GM21526 (cell line): ENCODE data around the gene ATP2C2.
"Not testable (repeated sequence)": the region's sequence is repeated elsewhere in the genome, so short reads cannot be mapped to it uniquely, and the experiment has no call there.

ENCODE experiments used
- ATAC-seq: cut with Tn5 transposase; IDR thresholded peaks from one replicate; pipeline ENCODE4 v1.9.1; 2021; ENCODE audit warnings: moderate library complexity; ENCODE audit not compliant: unreplicated experiment, low FRiP score

Gene ATP2C2, protein sequence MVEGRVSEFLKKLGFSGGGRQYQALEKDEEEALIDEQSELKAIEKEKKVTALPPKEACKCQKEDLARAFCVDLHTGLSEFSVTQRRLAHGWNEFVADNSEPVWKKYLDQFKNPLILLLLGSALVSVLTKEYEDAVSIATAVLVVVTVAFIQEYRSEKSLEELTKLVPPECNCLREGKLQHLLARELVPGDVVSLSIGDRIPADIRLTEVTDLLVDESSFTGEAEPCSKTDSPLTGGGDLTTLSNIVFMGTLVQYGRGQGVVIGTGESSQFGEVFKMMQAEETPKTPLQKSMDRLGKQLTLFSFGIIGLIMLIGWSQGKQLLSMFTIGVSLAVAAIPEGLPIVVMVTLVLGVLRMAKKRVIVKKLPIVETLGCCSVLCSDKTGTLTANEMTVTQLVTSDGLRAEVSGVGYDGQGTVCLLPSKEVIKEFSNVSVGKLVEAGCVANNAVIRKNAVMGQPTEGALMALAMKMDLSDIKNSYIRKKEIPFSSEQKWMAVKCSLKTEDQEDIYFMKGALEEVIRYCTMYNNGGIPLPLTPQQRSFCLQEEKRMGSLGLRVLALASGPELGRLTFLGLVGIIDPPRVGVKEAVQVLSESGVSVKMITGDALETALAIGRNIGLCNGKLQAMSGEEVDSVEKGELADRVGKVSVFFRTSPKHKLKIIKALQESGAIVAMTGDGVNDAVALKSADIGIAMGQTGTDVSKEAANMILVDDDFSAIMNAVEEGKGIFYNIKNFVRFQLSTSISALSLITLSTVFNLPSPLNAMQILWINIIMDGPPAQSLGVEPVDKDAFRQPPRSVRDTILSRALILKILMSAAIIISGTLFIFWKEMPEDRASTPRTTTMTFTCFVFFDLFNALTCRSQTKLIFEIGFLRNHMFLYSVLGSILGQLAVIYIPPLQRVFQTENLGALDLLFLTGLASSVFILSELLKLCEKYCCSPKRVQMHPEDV

DNA sequence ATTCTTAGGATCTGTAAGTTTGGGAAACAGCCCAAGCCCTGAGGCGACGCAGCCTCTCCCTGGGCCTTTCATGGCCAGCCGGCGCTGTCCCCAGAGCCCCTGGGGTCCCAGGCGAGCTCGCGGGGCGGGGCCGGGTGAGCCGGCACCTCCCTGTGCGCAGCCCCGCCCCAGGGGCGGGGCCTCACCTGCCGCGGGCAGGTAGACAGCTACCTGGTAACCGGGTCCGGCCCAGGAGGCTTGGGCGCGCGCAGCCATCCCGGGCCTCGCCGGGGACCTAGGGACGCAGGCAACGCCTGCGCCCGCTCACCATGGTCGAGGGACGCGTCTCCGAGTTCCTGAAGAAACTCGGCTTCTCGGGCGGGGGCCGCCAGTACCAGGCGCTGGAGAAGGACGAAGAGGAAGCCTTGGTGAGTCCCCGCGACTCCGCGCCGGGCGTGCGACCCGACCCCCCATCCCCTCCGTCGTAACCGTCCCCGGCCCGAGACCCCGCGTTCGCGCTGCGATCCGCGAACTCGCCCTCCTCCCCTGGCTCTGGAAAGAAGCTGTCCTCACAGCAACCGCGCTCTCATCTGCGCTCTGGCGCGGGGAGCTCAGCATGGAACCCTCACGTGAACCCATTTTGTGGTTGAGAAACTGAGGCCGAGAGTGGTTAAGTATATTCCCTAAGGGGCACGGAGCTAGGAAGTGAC is at the start of gene ATP2C2:
ATP2C2 (plus strand) TSS at position 231 of the 689 bp plus-strand sequence; CDS start at position 309, 78 bp downstream.
- no peak for ATAC-seq

DNA sequence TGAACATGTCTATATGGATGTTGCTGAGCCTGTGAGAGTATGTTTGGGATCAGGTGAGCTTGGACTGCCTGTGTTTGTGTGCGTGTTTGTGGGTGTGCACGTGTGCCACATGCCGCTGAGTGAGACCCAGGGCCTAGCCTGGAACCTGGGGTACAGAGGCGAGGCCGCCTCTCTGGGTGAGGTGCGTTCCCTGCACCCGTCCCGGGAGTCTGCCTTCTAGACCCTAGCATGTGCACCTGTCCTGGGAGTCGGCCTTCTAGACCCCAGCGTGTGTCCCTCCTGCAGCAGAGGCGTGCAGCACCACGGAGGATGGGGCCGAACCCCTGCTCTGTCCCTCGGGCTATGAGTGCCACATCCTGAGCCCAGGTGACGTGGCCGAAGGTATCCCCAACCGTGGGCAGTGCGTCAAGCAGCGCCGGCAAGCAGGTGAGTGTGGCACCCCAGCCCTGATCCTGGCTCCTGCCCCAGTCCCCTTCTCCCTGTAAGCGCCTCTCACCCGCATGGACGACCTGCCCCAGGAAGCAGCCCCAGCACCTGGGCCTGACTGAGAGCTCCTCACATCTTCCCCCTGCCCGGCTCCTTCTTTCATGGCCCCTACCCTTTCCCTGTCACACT is 49.1 kb upstream of the ATP2C2 start:
- no peak for ATAC-seq

DNA sequence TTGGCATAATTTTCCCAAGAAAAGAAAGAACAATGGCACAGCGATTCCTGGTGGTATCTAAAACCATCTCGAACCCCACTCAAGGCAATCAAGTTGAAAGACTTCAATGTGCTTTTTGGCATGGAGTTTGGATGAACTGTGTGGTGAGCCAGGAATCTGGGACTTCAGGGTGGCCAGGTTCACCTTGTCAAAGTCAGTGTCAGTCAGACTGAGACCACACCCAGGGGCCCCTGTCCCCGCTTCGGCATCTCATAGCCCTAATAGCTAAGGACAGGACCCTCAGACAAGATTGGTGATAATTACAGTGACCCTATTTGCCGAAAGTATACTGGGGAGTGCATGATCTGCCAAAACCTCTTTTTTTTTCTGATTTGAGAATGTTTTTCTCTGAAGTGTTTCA is 47.8 kb upstream of the ATP2C2 start:
- ATAC-seq: no peak

DNA sequence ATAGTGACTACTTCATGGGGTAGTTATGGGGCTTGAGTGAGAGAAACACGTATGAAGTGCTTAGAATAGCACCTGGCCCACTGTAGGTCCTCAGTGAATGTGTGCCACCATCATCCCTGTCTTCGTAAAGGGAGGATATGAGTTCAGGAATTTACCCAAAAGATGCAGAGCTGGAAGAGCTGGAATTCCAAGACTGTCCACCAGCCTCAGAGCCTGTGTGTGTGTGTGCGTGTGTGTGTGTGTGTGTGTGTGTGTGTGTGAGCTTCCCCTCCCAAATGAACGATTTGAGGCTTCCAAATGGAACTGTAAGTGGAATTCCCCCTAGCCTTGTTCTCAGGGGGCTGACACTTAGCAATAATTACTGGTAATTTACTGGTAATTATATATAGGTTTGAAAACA is 46.4 kb upstream of the ATP2C2 start:
- ATAC-seq: no peak

DNA sequence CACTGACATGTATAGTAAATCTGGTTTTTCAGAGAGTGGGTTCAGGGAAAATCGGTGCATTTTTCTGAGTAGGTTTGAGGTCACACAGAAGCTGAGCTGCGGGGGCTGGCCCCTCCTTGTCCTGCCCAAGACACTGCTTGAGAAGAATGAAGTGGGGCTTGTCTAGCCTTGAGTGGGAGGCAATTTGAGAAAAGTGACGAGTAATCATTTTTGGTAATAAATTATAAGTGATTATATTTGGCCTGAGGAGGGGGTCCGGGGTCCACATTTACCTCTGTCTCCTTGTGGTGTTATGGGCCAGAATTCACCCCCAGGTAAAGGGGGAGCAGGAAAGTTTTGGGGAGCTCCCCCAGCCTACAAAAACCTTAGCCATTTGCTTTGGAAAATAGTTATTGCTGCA is 45.6 kb upstream of the ATP2C2 start:
- no peak for ATAC-seq

DNA sequence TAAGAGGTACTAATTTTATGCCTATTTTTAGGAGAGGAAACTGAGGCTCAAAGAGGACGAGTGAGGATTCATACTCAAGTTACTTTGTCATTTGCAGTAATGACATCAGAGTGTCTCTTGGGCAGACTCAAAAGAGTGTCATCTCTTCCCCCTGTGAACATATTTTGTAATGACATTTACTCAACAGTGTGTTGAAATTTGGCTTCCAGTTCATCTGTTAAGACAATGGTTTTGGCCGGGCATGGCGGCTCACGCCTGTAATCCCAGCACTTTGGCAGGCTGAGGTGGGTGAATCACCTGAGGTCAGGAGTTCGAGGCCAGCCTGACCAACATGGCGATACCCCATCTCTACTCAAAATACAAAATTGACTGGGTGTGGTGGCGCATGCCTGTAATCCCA is 44.7 kb upstream of the ATP2C2 start:
- ATAC-seq: no peak

DNA sequence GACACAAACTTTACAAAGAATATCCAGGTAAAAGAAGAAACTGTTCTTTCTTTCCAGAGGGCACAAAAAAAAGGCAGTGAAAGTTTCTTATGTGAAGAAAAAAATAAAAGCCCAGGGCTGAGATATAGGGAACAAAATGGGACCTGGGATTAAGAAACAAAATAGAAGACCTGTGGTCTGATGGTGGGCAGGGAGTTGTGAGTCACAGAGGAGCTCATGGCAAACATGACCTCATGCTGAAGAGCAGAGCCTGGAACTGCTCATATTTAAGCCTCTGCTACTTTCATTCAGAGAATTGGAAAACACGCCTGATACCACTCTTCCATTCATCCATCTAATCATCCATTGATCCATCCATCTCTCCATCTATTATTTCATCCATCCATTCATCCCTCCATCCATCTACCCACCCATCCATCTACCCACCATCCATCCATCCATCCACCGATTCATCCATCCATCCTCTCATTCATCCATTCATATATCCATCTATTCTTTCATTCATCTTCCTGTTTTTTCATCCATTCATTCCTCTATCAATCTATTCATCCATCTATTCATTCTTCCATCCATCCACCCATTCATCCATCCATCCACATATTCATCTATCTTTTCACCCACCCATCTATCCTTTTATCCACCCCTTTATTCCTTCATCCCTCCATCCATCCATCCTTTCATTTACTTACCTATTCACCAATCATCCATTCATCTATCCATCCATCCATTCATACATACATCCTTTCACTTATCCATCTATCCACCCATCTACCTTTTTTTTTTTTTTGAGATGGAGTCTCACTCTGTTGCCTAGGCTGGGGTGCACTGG is 43.7 kb upstream of the ATP2C2 start:
- ATAC-seq: no peak

DNA sequence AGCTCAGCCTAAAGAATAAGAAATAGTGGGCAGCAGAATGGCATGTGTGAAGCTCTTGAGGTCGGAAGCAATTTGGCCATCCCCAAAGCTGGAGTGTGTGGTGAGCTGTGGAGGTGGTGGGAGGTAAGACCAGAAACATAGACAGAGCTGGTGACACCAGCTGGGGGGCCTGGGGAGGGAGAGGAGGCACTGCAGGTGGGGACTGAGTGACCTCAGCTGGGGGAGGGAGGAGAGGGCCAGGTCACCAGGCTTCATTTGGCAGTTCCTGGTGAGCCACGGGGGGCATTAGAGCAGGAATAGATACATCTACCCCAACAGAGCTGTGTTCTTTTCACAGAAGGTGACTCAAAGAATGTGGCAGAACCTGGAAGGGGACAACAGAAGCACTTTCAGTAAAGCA is 41.8 kb upstream of the ATP2C2 start:
- no peak for ATAC-seq

DNA sequence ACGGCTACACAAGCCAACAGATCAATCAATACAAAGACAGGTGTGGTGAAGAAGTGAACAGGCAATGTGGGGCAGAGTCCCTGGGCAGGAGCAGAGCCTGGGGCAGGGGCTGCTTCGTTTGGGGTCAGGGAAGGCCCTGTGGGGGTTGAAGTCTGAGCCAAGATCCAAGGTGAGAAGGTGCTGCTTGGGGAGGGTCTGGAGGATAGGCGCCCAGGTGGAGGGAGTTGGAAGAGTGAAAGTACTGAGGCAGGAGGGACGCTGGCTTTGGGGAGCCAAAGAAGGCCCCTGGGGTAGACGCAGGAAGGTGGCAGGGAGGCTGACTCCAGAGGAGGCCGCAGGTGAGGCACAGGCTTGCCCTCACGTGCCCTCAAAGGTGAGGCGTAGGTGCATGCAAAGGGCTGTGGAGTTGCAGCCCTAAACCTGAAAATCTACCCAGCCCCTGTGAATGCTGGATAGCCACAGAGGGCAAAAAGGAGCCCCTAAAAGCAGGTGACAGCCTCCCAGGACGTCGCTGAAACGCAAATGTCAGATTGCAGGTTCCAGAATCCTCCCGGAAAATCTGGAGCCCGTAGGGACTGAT is 40.3 kb upstream of the ATP2C2 start:
- no peak for ATAC-seq

DNA sequence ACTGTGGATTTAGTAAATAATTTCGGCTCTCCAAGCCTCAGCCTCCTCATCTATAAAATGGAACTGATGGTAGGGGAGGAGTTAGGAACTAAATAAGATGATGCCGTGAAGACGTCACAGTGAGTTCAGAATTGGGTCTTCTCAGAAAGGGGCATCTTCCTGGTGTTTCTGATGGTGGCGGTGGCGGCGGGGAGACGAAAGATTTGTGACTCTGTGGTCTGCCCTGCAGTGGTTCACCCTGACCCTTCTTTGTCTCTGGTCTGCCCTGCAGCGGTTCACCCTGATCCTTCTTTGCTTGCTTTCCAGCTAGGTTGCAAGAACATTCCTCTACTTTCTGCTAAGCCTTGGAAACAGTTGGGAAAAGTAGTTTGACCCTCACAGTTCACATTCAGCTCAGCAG is 39.3 kb upstream of the ATP2C2 start:
- no peak for ATAC-seq

DNA sequence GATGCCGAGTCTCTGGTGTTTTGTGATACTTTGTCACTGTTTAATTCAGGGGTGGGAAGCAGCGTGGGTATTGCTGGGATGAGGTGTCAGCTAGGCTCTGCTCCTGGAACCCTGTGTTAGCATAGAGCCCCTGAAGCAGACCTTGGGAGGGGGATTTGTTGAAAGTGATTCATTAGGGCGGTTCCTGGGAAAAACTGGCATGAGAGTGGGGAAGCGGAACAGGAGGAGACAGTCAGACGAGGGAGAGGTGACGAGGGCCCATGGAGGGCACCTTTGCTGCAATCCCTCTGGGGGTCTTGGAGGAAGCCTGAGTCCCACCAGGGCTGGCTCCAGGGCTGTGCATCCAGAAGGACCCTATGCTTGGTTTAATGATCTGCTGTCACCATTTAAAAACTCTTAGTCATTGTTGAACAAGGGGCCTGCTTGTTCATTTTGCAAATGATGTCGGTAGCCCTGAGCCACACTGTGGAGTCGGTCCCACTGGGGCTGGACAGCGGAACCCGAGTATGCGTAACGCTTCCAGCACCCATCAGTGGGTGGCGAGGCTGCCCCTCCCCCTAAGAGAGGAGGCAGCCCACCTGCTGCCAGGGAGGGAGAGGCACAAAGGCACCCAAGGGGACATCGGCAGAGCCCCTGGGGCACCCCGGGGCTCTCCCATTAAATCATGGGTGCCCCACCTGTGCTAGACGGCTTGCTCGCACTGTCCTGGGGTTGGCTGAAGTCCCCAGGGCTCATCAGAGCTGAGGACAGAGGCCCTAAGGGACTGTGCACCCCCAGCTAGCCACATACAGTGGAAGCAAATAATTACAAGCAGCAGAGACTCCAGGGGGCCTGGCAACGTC is 38.3 kb upstream of the ATP2C2 start:
- no peak for ATAC-seq

DNA sequence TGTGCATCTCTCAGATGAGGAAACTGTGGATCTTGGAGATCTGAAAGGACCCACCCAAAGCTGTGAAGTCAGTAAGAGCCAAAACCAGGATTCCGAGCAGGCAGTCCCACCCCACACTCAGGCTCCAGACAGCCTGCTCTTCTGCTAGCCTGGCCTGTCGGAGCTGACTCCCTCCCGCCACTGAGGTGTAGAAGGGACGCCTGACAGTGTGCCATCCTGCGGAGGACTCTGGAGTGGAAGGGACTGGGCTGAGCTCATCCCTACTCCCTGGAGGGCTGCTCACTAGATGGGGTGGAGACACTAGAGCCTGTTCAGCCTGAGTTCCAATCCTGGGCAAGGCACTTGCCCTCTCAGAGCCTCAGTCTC is 37.7 kb upstream of the ATP2C2 start:
- no peak for ATAC-seq

DNA sequence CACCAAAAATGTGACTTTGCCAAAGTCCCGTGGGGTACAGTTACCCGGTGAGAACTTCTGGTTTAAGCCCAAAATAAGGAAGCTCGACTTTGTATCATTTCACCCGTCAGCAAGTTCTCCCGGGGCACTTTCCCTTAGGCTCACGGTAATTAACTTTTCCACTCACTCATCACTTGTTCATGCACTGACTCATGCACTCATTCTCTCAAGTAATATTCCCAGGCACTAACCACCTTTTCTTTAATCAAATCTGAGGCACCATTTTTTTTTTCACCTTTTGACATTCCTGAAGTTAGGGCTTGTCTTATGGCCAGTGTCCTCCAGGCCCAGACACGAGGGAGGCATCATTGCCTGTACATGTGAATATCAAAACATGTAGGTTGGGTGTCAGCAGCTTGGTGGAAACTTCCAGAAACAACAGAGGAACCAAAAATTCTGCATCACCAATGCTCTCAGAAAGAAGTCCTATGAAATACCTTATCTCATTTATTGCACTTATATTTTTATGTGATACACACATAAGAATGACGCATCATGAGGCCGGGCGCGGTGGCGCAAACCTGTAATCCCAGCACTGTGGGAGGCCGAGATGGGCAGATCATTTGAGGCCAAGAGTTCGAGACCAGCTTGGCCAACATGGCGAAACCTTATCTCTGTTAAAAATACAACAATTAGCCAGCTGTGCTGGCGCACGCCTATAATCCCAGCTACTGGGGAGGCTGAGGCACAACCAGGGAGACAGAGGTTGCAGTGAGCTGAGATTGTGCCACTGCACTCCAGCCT is 36.1 kb upstream of the ATP2C2 start:
- ATAC-seq: no peak

DNA sequence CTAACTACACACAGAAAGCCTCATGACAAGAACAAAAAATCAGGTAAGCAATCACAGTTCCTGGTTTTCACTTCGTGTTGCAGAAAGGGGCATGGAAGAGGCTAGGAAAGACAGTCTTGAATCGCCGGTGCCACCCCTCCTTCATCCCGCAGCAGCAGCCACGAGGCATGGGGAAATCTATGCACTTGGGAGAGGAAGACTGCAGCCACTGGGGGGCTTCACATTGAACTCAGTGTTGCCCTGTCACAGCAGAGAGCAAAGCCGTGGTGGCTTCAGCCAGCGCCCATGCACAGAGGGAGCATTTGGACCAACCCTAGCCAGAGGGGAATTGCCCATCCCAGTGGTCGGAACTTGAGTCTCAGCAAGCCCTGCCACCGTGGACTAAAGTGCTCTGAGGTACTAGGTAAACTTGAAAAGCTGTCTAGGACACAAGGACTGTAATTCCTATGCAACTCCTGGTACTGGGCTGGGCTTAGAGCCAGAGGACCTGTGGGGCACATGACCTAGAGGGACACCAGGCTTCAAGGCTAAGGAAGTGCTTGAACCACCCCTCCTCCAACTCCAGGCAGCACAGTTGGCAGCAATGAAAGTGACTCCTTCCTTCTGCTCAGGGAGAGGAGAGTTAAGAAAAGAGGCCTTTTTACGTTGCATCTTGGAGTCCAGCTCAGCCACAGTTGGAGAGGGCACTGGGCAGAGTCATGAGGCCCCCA is 35.2 kb upstream of the ATP2C2 start:
- ATAC-seq: no peak

DNA sequence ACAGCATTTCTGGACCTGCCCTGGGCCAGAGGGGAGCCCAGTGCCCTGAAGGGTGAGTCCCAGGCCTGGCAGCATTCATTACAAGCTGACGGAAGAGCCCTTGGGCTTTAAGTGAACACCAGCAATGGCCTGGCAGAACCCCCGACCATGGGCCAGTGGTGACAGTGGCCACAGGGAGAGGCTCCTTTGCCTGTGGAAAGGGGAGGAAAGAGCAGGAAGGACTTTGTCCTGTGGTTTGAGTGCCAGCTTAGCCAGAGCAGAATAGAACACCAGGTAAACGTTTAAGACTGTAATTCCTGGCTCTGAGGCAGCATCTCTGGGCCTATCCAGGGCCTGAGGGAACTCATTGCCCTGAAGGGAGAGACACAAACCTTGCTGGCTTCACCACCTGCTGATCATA is 34.3 kb upstream of the ATP2C2 start:
- ATAC-seq: no peak

DNA sequence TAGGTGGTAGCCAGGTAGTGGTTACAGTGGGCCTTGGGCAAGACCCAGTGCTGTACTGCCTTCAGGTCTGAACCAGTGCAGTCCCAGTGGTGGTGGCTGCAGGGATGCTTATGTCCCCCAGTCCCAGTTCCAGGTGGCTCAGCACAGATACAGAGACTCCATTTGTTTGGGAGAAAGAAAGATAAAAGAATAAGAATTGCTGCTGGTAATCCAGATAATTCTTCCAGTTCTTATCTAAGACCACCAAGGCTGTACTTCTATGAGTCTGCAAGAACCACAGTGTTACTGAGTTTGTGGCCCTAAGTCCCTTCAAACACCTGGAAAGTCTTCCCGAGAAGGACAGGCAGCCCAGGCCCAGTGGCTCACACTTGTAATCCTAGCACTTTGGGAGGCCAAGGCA is 33.9 kb upstream of the ATP2C2 start:
- ATAC-seq: no peak

DNA sequence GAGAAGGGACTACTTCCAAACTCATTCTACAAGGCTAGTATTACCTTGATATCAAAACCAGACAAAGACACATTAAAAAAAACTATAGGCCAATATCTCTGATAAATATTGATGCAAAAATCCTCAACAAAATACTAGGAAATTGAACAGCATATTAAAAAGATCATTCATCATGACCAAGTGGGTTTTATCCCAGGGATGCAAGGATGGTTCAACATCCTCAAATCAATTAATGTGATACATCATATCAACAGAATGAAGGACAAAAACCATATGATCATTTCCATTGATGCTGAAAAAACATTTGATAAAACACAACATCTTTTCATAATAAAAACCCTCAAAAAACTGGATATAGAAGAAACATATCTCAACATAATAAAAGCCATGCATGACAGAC is 31.1 kb upstream of the ATP2C2 start:
- not testable (repeated sequence) for ATAC-seq
